Muscle layer of duodenum (tissue), 2 donors: ENCODE measurements around the gene GLIPR1.
A peak's percentile ranks its signal among the peaks of the same experiment; 100 is the strongest.
"Not testable (repeated sequence)": the region's sequence is repeated elsewhere in the genome, so short reads cannot be mapped to it uniquely, and the experiment has no call there.

ENCODE experiments used
- H3K27ac ChIP-seq: one replicate; pipeline ENCODE4 v1.7.0; 2013; ENCODE audit warnings: mild to moderate bottlenecking, low read length
- H3K27me3 ChIP-seq: one replicate; pipeline ENCODE4 v1.7.0; 2013; ENCODE audit warnings: low read depth, mild to moderate bottlenecking, control low read depth, low read length
- H3K36me3 ChIP-seq, 2 donors: one replicate each; pipeline ENCODE4 v1.7.0; 2013; ENCODE audit warnings: low read length in 2 of 2, control low read depth in 1 of 2, mild to moderate bottlenecking in 1 of 2; ENCODE audit not compliant: insufficient read depth in 2 of 2, control insufficient read depth in 1 of 2
- H3K4me1 ChIP-seq, 2 donors: one replicate each; pipeline ENCODE4 v1.7.0; 2013; ENCODE audit warnings: low read length in 2 of 2, mild to moderate bottlenecking in 2 of 2, control low read depth in 1 of 2, moderate library complexity in 1 of 2; ENCODE audit not compliant: insufficient read depth in 2 of 2, control insufficient read depth in 1 of 2
- H3K4me3 ChIP-seq, 2 donors: one replicate each; pipeline ENCODE4 v1.7.0; 2013; ENCODE audit warnings: low read length in 2 of 2, low read depth in 1 of 2, mild to moderate bottlenecking in 1 of 2
- H3K9me3 ChIP-seq, 2 donors: one replicate each; pipeline ENCODE4 v1.7.0; 2013; ENCODE audit warnings: low read length in 2 of 2, control low read depth in 1 of 2, mild to moderate bottlenecking in 1 of 2; ENCODE audit not compliant: control insufficient read depth in 1 of 2
- donor health status: healthy.

Gene GLIPR1

GRCh38 chr12:75489613-75490210, 9.2 kb downstream of the GLIPR1 start:
- Histone ChIP-seq H3K4me1 (peaks cover 0 to 5% of the 10 kb centered on the region in 2 donors), H3K9me3 (no peaks in the 10 kb centered on the region), H3K27me3 (no peaks in the 10 kb centered on the region), H3K4me3 (no peak overlapping the region), H3K27ac (no peak overlapping the region), H3K36me3 (peaks cover 0 to 8% of the 10 kb centered on the region in 2 donors)

GRCh38 chr12:75491169-75491568, 10.6 kb downstream of the GLIPR1 start:
- no peak overlapping the region for H3K27ac ChIP-seq
- no peaks in the 10 kb centered on the region for H3K9me3 ChIP-seq
- peaks cover 0 to 5% of the 10 kb centered on the region in 2 donors for H3K4me1 ChIP-seq
- H3K27me3 ChIP-seq = no peaks in the 10 kb centered on the region
- no peak overlapping the region for H3K4me3 ChIP-seq
- peaks cover 8% of the 10 kb centered on the region in 2 donors for H3K36me3 ChIP-seq

DNA sequence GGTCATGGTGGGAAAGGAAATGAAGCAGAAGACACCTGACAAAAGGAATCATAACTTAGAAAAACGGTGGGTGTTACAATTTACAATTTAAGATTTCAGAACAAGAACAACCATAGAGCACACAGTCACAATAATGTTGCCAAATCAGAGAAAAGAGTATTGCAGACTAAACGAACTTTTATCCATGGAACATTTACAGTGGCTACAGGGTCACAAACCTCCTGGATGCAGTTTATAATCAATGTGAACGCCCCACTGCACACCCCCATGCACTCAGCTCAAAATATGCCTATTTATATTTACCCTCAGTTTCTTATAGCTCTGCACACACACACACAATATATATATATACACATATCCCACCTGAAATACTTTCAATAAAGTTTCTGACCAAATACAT, 22.9 kb downstream of the GLIPR1 start:
- Histone ChIP-seq H3K27ac (no peak overlapping the region), H3K27me3 (no peaks in the 10 kb centered on the region), H3K4me3 (no peak overlapping the region), H3K4me1 (no peaks in the 10 kb centered on the region), H3K36me3 (peaks cover 57 to 74% of the 10 kb centered on the region in 2 donors), H3K9me3 (no peaks in the 10 kb centered on the region)

GRCh38 chr12:75503866-75504265, 23.3 kb downstream of the GLIPR1 start:
- H3K4me1 ChIP-seq = peaks cover 0 to under 1% of the 10 kb centered on the region in 2 donors
- H3K9me3 ChIP-seq = no peaks in the 10 kb centered on the region
- H3K4me3 ChIP-seq = no peak overlapping the region
- peaks cover 53 to 70% of the 10 kb centered on the region in 2 donors for H3K36me3 ChIP-seq
- H3K27ac ChIP-seq = no peak overlapping the region
- no peaks in the 10 kb centered on the region for H3K27me3 ChIP-seq

- no peak overlapping the region for H3K4me3 ChIP-seq
- H3K27ac ChIP-seq = no peak overlapping the region
- no peaks in the 10 kb centered on the region for H3K9me3 ChIP-seq
- H3K4me1 ChIP-seq = peaks cover 11 to 20% of the 10 kb centered on the region in 2 donors
- H3K36me3 ChIP-seq = peaks cover 46 to 65% of the 10 kb centered on the region in 2 donors
- no peaks in the 10 kb centered on the region for H3K27me3 ChIP-seq
These were observed 25.3 kb downstream of the GLIPR1 start for GRCh38 chr12:75505706-75506312.

GRCh38 chr12:75507086-75507485, 26.5 kb downstream of the GLIPR1 start:
- H3K4me3 ChIP-seq = no peak overlapping the region
- H3K27me3 ChIP-seq = no peaks in the 10 kb centered on the region
- H3K9me3 ChIP-seq = no peaks in the 10 kb centered on the region
- H3K27ac ChIP-seq = no peak overlapping the region
- peaks cover 35 to 53% of the 10 kb centered on the region in 2 donors for H3K36me3 ChIP-seq
- peaks cover 11 to 20% of the 10 kb centered on the region in 2 donors for H3K4me1 ChIP-seq

DNA sequence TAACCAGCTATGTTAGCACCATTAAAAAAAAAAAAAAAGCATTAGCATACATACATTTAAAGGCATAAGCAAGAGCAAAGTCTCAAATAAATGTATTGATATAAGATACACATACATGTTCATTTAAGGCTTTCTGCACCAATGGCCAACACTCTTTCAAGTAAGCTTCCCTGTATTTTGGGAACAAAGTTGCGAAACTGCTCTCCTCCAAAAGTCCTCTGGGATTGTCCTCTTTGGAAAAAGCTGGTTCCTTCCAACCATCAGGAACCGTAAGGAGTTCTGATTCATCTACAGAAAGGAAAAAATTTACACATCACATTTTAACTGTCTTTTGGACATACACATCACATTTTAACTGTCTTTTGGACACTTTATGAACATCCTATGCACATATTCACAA, 27.6 kb downstream of the GLIPR1 start:
- peaks cover 24 to 43% of the 10 kb centered on the region in 2 donors for H3K36me3 ChIP-seq
- no peaks in the 10 kb centered on the region for H3K27me3 ChIP-seq
- peaks cover 11 to 20% of the 10 kb centered on the region in 2 donors for H3K4me1 ChIP-seq
- no peak overlapping the region for H3K27ac ChIP-seq
- no peaks in the 10 kb centered on the region for H3K9me3 ChIP-seq
- H3K4me3 ChIP-seq = no peak overlapping the region

GRCh38 chr12:75509621-75510020, 29.1 kb downstream of the GLIPR1 start:
- H3K27me3 ChIP-seq = no peaks in the 10 kb centered on the region
- H3K4me1 ChIP-seq = peaks cover 11 to 20% of the 10 kb centered on the region in 2 donors
- H3K36me3 ChIP-seq = peaks cover 10 to 32% of the 10 kb centered on the region in 2 donors
- H3K27ac ChIP-seq = no peak overlapping the region
- peak overlapping the region; percentile 95 to 96 for H3K4me3 ChIP-seq
- H3K9me3 ChIP-seq = no peaks in the 10 kb centered on the region

DNA sequence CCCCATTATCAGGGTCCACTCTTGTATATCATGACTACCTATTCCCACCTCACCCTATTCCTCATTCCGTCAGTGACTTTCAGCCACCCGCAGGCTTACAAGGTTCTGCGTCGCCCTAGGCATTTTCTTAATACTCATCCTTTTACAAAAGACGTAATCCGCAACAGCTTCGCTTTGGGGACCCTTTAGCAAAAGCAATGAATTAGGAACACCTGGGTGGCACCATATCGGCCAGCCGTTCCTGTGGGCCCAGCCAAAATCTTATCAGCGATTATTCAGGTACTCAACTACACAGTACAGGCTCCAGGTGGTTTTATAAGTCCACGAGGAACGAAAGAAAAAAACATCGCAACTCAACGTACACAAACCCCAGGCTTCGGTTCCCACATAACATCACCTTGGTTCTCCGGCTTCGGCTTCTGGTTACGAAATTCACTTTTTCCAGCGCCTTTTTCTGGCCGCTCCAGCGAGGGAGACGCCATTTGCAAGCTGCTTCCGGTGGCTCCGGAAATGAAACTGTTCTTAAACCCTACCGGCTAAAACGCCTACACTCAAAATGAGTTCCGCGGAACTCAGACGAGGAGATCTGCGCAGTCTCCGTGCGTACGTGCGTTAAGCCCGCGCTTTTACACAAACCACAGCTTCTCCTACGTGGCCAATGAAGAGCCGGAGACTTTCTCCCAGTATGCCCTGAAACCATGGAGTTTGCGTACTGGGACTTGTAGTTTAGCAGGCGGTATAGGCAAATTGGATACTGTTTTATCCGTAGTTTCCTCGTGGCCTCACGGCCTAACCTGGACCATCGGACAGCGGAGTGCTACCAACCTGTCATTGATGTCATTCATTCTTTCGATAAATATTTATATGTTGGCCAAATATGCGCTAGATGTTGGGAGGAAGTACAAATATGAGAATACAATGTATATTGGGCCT, 30.8 kb downstream of the GLIPR1 start, which contains the start of gene KRR1:
KRR1 (minus strand) TSS at position 494 of the 933 bp plus-strand sequence; CDS start at position 482, 12 bp downstream.
- no peaks in the 10 kb centered on the region for H3K9me3 ChIP-seq
- H3K27ac ChIP-seq = peak within 1 kb of the TSS; percentile 71
- H3K4me1 ChIP-seq = peaks cover 11 to 20% of the 10 kb centered on the region in 2 donors
- peaks cover 3 to 14% of the 10 kb centered on the region in 2 donors for H3K36me3 ChIP-seq
- H3K4me3 ChIP-seq = peak within 1 kb of the TSS; percentile 95 to 96
- H3K27me3 ChIP-seq = no peaks in the 10 kb centered on the region

GRCh38 chr12:75521224-75521623, 40.7 kb downstream of the GLIPR1 start:
- H3K4me3 ChIP-seq, H3K4me1 ChIP-seq, H3K9me3 ChIP-seq, H3K27ac ChIP-seq, H3K27me3 ChIP-seq, H3K36me3 ChIP-seq: not testable (repeated sequence)

GRCh38 chr12:75522124-75522523, 41.6 kb downstream of the GLIPR1 start:
- H3K27me3 ChIP-seq, H3K4me3 ChIP-seq, H3K36me3 ChIP-seq, H3K9me3 ChIP-seq, H3K4me1 ChIP-seq, H3K27ac ChIP-seq: not testable (repeated sequence)
